Naive thymus-derived CD4-positive, alpha-beta T cell (primary cell): ENCODE measurements around the gene DHRS1. TPM values are rescaled to one million over a fixed set of nuclear protein-coding genes. Genes with fewer than 3 reads are reported as not detected.

ENCODE experiments used
- ATAC-seq: fragments of 150-1000 bp; cut with Tn5 transposase; 2 replicates; pipeline ENCODE4 v1.10.0; 2021; ENCODE audit warnings: mild to moderate bottlenecking, moderate library complexity
- CTCF ChIA-PET: fragments of 350-600 bp; sonication (Branson Sonifier 250); formaldehyde crosslinking; loops from one replicate; lab custom pipeline; 2021; ENCODE audit warnings: antibody characterized with exemption; lab: Charles Lee
- POLR2A ChIA-PET: fragments of 350-600 bp; sonication (Branson Sonifier 250); formaldehyde crosslinking; loops from one replicate; lab custom pipeline; 2021; ENCODE audit warnings: antibody characterized with exemption, inconsistent platforms; lab: Charles Lee
- DNase-seq, 9 donors: peaks; one replicate each; pipeline versions ENCODE4 v3.0.0 to v3.0.0-alpha.2; 2020 to 2022; ENCODE audit warnings: mixed read lengths in 1 of 9
- H3K27ac ChIP-seq: one replicate; pipeline ENCODE4 v1.7.0; 2013; ENCODE audit warnings: mild to moderate bottlenecking, low read depth, low read length, moderate library complexity
- H3K27me3 ChIP-seq, 2 donors: one replicate each; pipeline ENCODE4 v1.7.0; 2013; ENCODE audit warnings: low read length in 2 of 2, mild to moderate bottlenecking in 2 of 2, moderate library complexity in 2 of 2; ENCODE audit not compliant: control insufficient read depth in 2 of 2, insufficient read depth in 2 of 2
- H3K36me3 ChIP-seq, 3 experiments: 1 replicate in 2 of 3; 2 replicates in 1 of 3; pipeline ENCODE4 v1.7.0; 2013; ENCODE audit warnings: low read length in 3 of 3, mild to moderate bottlenecking in 3 of 3, moderate library complexity in 1 of 3; ENCODE audit not compliant: insufficient read depth in 3 of 3, control insufficient read depth in 2 of 3
- H3K4me1 ChIP-seq, 2 donors: one replicate each; pipeline ENCODE4 v1.7.0; 2013; ENCODE audit warnings: low read length in 2 of 2, mild to moderate bottlenecking in 2 of 2, moderate library complexity in 1 of 2; ENCODE audit not compliant: control insufficient read depth in 2 of 2, insufficient read depth in 2 of 2
- H3K4me3 ChIP-seq: 2 replicates; pipeline ENCODE4 v1.7.0; 2013; ENCODE audit warnings: mild to moderate bottlenecking, low read length
- H3K9me3 ChIP-seq, 3 experiments: 1 replicate in 2 of 3; 2 replicates in 1 of 3; pipeline ENCODE4 v1.7.0; 2013; ENCODE audit warnings: low read length in 3 of 3; ENCODE audit not compliant: control insufficient read depth in 2 of 3
- H3K27ac Mint-ChIP-seq, 9 donors: one replicate each; pipeline ENCODE4 v1.8.0; 2020 to 2022; ENCODE audit warnings: mixed read lengths in 9 of 9, mild to moderate bottlenecking in 8 of 9, moderate library complexity in 5 of 9, inconsistent platforms in 2 of 9
- H3K27me3 Mint-ChIP-seq, 5 donors: one replicate each; pipeline ENCODE4 v1.8.0; 2021 to 2022; ENCODE audit warnings: mixed read lengths in 5 of 5, mild to moderate bottlenecking in 1 of 5
- H3K36me3 Mint-ChIP-seq, 5 donors: one replicate each; pipeline ENCODE4 v1.8.0; 2020 to 2022; ENCODE audit warnings: mixed read lengths in 5 of 5, mild to moderate bottlenecking in 3 of 5, inconsistent platforms in 1 of 5
- H3K4me1 Mint-ChIP-seq, 7 donors: one replicate each; pipeline ENCODE4 v1.8.0; 2020 to 2022; ENCODE audit warnings: mixed read lengths in 7 of 7, mild to moderate bottlenecking in 3 of 7, inconsistent platforms in 1 of 7
- H3K4me3 Mint-ChIP-seq, 10 donors: one replicate each; pipeline ENCODE4 v1.8.0; 2020 to 2022; ENCODE audit warnings: mild to moderate bottlenecking in 10 of 10, mixed read lengths in 10 of 10, moderate library complexity in 6 of 10, inconsistent platforms in 2 of 10
- H3K9me3 Mint-ChIP-seq, 11 donors: one replicate each; pipeline ENCODE4 v1.8.0; 2020 to 2022; ENCODE audit warnings: mixed read lengths in 11 of 11, mild to moderate bottlenecking in 4 of 11, inconsistent platforms in 1 of 11, moderate library complexity in 1 of 11
- intact Hi-C, 2 donors: fragments of 100-400 bp; cut with micrococcal nuclease; formaldehyde crosslinking; loops; one replicate each; pipeline ENCODE4 v1.15.1; 2023
- polyA plus RNA-seq, 2 donors: library from polyadenylated mRNA; unstranded; fragments of 300-500 nt; fragmentation: Illumina TruSeq; gene quantifications; one replicate each; pipeline ENCODE4 v1.2.3, GENCODE V29; 2021
- total RNA-seq, 6 experiments: library from RNA in 5 of 6; stranded (reverse) in 5 of 6; gene quantifications; 1 replicate in 5 of 6; 2 replicates in 1 of 6; pipeline ENCODE4 v1.2.3 and lab custom pipeline; 2021 to 2026

DHRS1 gene
- total and polyA plus RNA-seq, 7 experiments from 2014 or later: 21.3 to 38.4 (median 33.3) TPM

DNA sequence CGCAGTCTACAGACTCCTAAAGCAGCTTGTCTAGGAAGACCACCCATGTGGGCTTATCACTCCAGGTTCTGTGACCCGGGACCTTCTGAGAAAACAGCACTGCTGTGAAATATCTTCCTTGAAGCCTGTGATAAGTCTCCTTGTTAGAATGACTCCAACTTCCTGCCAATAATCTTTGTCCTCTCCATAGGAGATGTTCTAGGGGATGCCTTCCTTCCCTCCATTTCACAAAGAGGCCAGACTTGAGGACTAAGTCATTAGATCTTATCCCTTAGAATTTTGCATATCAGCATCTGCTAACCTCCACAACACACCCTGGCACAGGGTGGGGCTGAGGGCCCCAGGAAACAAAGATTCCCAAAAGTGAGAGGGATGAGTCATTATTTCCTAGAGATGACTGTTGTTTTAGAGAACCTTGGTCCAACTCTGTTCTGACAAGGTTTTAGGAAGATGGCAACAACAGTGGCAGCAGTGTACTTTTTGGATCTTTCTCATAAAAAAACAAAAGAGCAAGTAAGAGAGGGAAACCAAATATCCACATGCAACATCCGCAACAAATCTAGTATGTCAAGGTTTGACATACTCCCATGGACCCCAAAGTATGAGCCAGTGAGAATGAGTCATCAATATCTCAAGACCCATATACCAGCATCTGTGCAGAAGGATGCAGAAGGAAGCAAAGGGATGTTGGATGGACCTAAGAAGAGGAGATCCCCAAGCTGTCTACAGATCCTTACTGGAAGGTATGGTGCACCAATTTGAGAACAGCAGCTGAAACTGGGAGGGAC, 17.8 kb upstream of the DHRS1 start:
- Histone ChIP-seq H3K27me3 (no peaks in the 10 kb centered on the region), H3K27ac (no peak overlapping the region), H3K4me3 (no peak overlapping the region), H3K4me1 (peaks cover 30 to 31% of the 10 kb centered on the region in 2 donors), H3K9me3 (no peaks in the 10 kb centered on the region), H3K36me3 (no peaks in the 10 kb centered on the region)
- POLR2A ChIA-PET: interaction anchor here (0.7 to 1.7 kb wide), 3 partner anchors 16 to 120 kb away, joined by 3 to 4 read pairs (median 4); partner anchors contain the start of genes DHRS1 and NOP9
- Mint-ChIP-seq H3K4me3 (peak overlapping the region in 1 of 10 donors; percentile 6), H3K4me1 (peaks cover 36 to 48% (median 41%) of the 10 kb centered on the region in 7 donors), H3K27me3 (peaks cover 0 to 11% (median 0%) of the 10 kb centered on the region in 5 donors), H3K9me3 (no peaks in the 10 kb centered on the region), H3K27ac (peak overlapping the region in 4 of 9 donors; percentile 25 to 59 (median 40)), H3K36me3 (peaks cover 0 to 25% (median 0%) of the 10 kb centered on the region in 5 donors)
- ATAC-seq (no peak), DNase-seq (no peak)
- CTCF ChIA-PET: interaction anchor here (0.6 to 2.2 kb wide), 2 partner anchors 9 to 11 kb away, joined by 3 to 12 read pairs; partner anchors contain the start of gene CIDEB
- intact Hi-C loops: no loop called here

DNA sequence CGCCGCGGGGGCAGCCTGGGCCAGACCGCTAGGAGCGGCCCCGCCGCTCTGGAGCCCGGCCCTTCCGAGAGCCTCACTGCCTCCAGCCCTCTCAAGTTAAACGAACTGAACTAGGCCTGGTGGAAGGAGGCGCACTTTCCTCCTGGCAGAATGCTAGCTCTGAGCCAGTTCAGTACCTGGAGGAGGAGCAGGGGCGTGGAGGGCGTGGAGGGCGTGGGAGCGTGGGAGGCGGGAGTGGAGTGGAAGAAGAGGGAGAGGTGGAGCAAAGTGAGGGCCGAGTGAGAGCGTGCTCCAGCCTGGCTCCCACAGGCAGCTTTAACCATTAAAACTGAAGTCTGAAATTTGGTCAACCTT, 17.0 kb upstream of the DHRS1 start:
- ATAC-seq: no peak
- POLR2A ChIA-PET: interaction anchor here (0.7 to 1.1 kb wide), 2 partner anchors 10 to 119 kb away, joined by 3 read pairs; no protein-coding TSS in a partner anchor
- Histone ChIP-seq H3K9me3 (no peaks in the 10 kb centered on the region), H3K27ac (no peak overlapping the region), H3K27me3 (no peaks in the 10 kb centered on the region), H3K36me3 (no peaks in the 10 kb centered on the region), H3K4me3 (no peak overlapping the region), H3K4me1 (peaks cover 38% of the 10 kb centered on the region in 2 donors)
- peaks cover 43 to 56% (median 48%) of the 10 kb centered on the region in 7 donors for H3K4me1 Mint-ChIP-seq
- CTCF ChIA-PET: no interaction called here
- intact Hi-C loops: no loop called here
- DNase-seq: no peak
- H3K9me3 Mint-ChIP-seq: no peaks in the 10 kb centered on the region
- no peak overlapping the region for H3K4me3 Mint-ChIP-seq
- peaks cover 0 to 11% (median 0%) of the 10 kb centered on the region in 5 donors for H3K27me3 Mint-ChIP-seq
- H3K36me3 Mint-ChIP-seq: peaks cover 0 to 28% (median 0%) of the 10 kb centered on the region in 5 donors
- H3K27ac Mint-ChIP-seq: no peak overlapping the region

DNA sequence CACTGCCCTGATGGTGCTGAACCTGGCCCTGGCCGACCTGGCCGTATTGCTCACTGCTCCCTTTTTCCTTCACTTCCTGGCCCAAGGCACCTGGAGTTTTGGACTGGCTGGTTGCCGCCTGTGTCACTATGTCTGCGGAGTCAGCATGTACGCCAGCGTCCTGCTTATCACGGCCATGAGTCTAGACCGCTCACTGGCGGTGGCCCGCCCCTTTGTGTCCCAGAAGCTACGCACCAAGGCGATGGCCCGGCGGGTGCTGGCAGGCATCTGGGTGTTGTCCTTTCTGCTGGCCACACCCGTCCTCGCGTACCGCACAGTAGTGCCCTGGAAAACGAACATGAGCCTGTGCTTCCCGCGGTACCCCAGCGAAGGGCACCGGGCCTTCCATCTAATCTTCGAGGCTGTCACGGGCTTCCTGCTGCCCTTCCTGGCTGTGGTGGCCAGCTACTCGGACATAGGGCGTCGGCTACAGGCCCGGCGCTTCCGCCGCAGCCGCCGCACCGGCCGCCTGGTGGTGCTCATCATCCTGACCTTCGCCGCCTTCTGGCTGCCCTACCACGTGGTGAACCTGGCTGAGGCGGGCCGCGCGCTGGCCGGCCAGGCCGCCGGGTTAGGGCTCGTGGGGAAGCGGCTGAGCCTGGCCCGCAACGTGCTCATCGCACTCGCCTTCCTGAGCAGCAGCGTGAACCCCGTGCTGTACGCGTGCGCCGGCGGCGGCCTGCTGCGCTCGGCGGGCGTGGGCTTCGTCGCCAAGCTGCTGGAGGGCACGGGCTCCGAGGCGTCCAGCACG, 16.4 kb upstream of the DHRS1 start:
- Histone ChIP-seq H3K9me3 (no peaks in the 10 kb centered on the region), H3K36me3 (no peaks in the 10 kb centered on the region), H3K27me3 (no peaks in the 10 kb centered on the region), H3K4me1 (peaks cover 38 to 40% of the 10 kb centered on the region in 2 donors), H3K27ac (no peak overlapping the region), H3K4me3 (no peak overlapping the region)
- intact Hi-C loops: no loop called here
- H3K36me3 Mint-ChIP-seq: peaks cover 0 to 28% (median 0%) of the 10 kb centered on the region in 5 donors
- H3K4me1 Mint-ChIP-seq: peaks cover 45 to 56% (median 49%) of the 10 kb centered on the region in 7 donors
- H3K9me3 Mint-ChIP-seq: no peaks in the 10 kb centered on the region
- no peak for ATAC-seq
- no peak for DNase-seq
- peaks cover 0 to 11% (median 0%) of the 10 kb centered on the region in 5 donors for H3K27me3 Mint-ChIP-seq
- peak overlapping the region in 4 of 10 donors; percentile 39 to 85 (median 66) for H3K4me3 Mint-ChIP-seq
- peak overlapping the region in 3 of 9 donors; percentile 10 to 56 (median 41) for H3K27ac Mint-ChIP-seq
- ChIA-PET POLR2A (interaction anchor here (0.7 to 1.1 kb wide), 2 partner anchors 11 to 120 kb away, joined by 3 read pairs; no protein-coding TSS in a partner anchor), CTCF (no interaction called here)

DNA sequence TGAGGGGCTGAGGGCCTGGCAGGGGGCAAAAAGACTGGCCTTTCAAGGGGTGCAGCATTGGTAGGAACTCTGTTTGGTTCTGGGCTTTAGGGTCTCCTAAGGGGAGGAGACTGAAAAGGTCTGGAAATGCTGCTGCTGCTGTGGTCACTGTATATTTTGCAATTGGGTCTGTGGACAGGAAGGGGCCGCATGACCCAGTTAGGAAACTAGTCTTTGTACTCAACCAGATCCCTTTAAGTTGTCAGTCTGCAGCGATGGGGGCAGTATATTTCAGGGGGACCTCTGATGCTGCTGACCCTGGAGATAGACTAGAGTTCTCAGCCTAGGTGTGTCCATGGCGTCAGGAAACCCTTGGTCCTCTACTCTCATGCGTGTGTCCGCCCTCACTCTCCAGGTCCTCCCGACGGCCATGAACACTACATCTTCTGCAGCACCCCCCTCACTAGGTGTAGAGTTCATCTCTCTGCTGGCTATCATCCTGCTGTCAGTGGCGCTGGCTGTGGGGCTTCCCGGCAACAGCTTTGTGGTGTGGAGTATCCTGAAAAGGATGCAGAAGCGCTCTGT, 15.7 kb upstream of the DHRS1 start:
- Histone ChIP-seq H3K4me3 (no peak overlapping the region), H3K36me3 (no peaks in the 10 kb centered on the region), H3K9me3 (no peaks in the 10 kb centered on the region), H3K4me1 (peaks cover 39 to 42% of the 10 kb centered on the region in 2 donors), H3K27me3 (no peaks in the 10 kb centered on the region), H3K27ac (no peak overlapping the region)
- peaks cover 0 to 11% (median 0%) of the 10 kb centered on the region in 5 donors for H3K27me3 Mint-ChIP-seq
- ATAC-seq: no peak
- peaks cover 47 to 58% (median 52%) of the 10 kb centered on the region in 7 donors for H3K4me1 Mint-ChIP-seq
- peak overlapping the region in 3 of 9 donors; percentile 10 to 72 (median 56) for H3K27ac Mint-ChIP-seq
- H3K9me3 Mint-ChIP-seq: no peaks in the 10 kb centered on the region
- no peak for DNase-seq
- peaks cover 0 to 28% (median 0%) of the 10 kb centered on the region in 5 donors for H3K36me3 Mint-ChIP-seq
- ChIA-PET CTCF (no interaction called here), POLR2A (interaction anchor here (1.0 to 1.1 kb wide), 2 partner anchors 13 to 120 kb away, joined by 3 read pairs; no protein-coding TSS in a partner anchor)
- intact Hi-C loops: no loop called here
- peak overlapping the region in 9 of 10 donors; percentile 10 to 85 (median 54) for H3K4me3 Mint-ChIP-seq

DNA sequence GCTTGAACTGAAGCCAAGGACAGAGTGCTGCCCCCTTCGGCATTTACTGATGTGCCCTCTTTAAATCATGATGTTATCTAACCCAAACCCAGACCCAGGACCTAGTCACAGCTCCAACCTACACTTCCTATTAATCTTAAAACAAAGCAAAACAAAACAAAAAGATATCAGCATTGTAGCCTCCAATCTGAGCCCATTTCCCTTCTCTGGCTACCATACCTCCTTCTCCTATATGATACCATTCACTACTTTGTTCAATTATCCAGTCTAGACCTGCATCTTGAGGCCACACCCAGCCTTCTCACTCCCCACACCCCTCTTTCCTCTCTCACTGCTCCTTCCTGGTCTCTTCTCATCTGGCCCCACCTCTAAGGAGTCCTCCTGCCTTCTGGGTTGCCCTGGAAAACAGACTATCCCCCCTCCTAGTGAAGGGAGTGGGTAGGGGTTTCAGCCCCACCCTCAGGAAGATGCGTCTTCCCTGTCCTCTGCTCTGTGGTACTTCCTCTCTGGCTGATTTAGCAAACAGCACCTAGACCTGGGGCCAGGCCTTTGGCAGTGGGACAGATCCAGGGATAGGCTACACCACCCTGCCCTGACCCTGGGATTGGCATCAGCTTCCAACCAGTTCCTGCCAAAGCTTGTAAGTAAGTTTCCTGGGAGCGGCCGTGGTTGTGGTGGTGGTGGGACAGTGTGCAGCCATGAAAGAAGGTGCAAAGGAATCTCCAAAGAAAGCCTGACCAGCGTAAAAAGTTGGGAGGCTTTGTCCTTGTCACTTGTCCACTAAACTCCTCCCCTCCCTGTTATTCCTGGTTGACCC, 15.0 kb upstream of the DHRS1 start:
- DNase-seq: no peak
- H3K27ac Mint-ChIP-seq: peak overlapping the region; percentile 53 to 89 (median 86)
- no peaks in the 10 kb centered on the region for H3K9me3 Mint-ChIP-seq
- ATAC-seq: no peak
- H3K4me3 Mint-ChIP-seq: peak overlapping the region; percentile 46 to 91 (median 82)
- peaks cover 48 to 64% (median 59%) of the 10 kb centered on the region in 7 donors for H3K4me1 Mint-ChIP-seq
- peaks cover 47 to 50% of the 10 kb centered on the region in 2 donors for H3K4me1 ChIP-seq
- no peaks in the 10 kb centered on the region for H3K27me3 ChIP-seq
- no peaks in the 10 kb centered on the region for H3K36me3 ChIP-seq
- peaks cover 0 to 29% (median 0%) of the 10 kb centered on the region in 5 donors for H3K36me3 Mint-ChIP-seq
- no peak overlapping the region for H3K27ac ChIP-seq
- H3K4me3 ChIP-seq: no peak overlapping the region
- peaks cover 0 to 3% (median 0%) of the 10 kb centered on the region in 5 donors for H3K27me3 Mint-ChIP-seq
- POLR2A ChIA-PET: interaction anchor here (0.6 to 8.8 kb wide), 7 partner anchors 9 to 122 kb away, joined by 3 to 79 read pairs (median 19); partner anchors contain the start of genes ADCY4, CBLN3, DHRS1 and KHNYN
- CTCF ChIA-PET: interaction anchor here (0.6 to 1.5 kb wide), 3 partner anchors 10 to 198 kb away, joined by 3 to 5 read pairs (median 5); no protein-coding TSS in a partner anchor
- intact Hi-C loops: loop anchor here in 1 of 2 donors (5.0 kb wide), 1 partner anchor 42 kb away; the partner anchor contains the start of gene RABGGTA
- no peaks in the 10 kb centered on the region for H3K9me3 ChIP-seq
